Astrocyte (in vitro differentiated cells and primary cell): ENCODE results near the gene CCDC142.

Source experiments
- EZH2 ChIP-seq: IDR thresholded peaks from 2 replicates; pipeline ENCODE4 v1.6.1; 2012; ENCODE audit warnings: mild to moderate bottlenecking, low read length, inconsistent platforms; ENCODE audit not compliant: insufficient read depth
- TF ChIP-seq, protein P1 (sequence below): IDR thresholded peaks from 2 replicates; pipeline ENCODE4 v1.5.1; 2011; ENCODE audit warnings: low read depth, mild to moderate bottlenecking, inconsistent platforms, low read length, moderate library complexity; ENCODE audit not compliant: insufficient read depth

DNA sequence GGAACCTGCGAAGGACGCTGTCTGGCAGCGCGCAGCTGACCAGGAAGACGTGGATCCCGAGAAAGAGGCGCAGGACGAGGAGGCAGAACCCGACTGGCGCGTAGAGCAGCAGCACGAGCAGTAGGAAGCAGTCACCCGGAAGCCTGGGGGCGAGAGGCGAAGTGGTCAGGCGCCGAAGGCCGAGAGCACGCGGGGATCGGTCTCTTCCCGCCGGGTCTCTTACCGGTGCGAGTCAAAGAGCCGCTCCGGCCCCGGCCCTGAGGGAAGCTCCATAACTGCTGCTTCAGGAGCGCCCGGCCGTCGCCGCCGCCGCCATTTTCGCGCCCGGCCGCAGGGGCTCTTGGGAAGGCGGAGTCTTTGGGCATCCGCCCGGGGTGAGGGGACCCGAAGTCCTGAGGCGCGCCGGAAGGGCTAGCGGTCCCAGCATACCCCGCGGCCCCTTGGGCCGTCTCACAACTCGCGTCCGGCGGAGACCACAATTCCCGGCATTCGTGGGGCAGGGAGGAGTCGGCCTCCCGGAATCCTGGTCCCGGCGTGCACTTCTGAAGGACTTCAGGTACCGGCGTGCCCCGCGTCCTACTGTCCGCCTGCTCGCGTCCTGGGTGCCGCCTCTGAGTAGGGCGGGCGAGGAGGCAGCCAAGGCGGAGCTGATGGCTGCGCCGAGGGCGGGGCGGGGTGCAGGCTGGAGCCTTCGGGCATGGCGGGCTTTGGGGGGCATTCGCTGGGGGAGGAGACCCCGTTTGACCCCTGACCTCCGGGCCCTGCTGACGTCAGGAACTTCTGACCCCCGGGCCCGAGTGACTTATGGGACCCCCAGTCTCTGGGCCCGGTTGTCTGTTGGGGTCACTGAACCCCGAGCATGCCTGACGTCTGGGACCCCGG is 46.8 kb upstream of the CCDC142 start, which contains the start of the genes AUP1 and HTRA2:
- TF ChIP-seq, protein P1, sequence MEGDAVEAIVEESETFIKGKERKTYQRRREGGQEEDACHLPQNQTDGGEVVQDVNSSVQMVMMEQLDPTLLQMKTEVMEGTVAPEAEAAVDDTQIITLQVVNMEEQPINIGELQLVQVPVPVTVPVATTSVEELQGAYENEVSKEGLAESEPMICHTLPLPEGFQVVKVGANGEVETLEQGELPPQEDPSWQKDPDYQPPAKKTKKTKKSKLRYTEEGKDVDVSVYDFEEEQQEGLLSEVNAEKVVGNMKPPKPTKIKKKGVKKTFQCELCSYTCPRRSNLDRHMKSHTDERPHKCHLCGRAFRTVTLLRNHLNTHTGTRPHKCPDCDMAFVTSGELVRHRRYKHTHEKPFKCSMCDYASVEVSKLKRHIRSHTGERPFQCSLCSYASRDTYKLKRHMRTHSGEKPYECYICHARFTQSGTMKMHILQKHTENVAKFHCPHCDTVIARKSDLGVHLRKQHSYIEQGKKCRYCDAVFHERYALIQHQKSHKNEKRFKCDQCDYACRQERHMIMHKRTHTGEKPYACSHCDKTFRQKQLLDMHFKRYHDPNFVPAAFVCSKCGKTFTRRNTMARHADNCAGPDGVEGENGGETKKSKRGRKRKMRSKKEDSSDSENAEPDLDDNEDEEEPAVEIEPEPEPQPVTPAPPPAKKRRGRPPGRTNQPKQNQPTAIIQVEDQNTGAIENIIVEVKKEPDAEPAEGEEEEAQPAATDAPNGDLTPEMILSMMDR, result no peak
- no peak for TF ChIP-seq EZH2
